K562 (cell line): ENCODE data around the gene C1QTNF8.

Experiments
- KLF16 ChIP-seq: IDR thresholded peaks from 2 replicates; pipeline ENCODE4 v1.6.1; 2016; ENCODE audit warnings: antibody characterized with exemption
- RAD21 ChIP-seq, 2 experiments: fragments of 250-450 bp in 1 of 2; fragments of 450-650 bp in 1 of 2; sonication (Bioruptor Pico) in 1 of 2; formaldehyde crosslinking in 1 of 2; IDR thresholded peaks in 1 of 2; conservative IDR thresholded peaks in 1 of 2; 2 replicates each; pipeline versions ENCODE4 v1.4.0 to v1.8.0; 2020 to 2022; ENCODE audit warnings: mild to moderate bottlenecking in 2 of 2, moderate library complexity in 1 of 2
- TF ChIP-seq, protein P1 (sequence below), 3 experiments: IDR thresholded peaks in 2 of 3; conservative IDR thresholded peaks in 1 of 3; 2 replicates each; pipeline ENCODE4 v1.5.1; 2011 to 2012; ENCODE audit warnings: low read length in 3 of 3, mild to moderate bottlenecking in 3 of 3, control low read depth in 2 of 3, improper control_type of control experiment in 1 of 3, inconsistent platforms in 1 of 3, low read depth in 1 of 3, mixed read lengths in 1 of 3, moderate library complexity in 1 of 3; ENCODE audit not compliant: insufficient read depth in 2 of 3

DNA sequence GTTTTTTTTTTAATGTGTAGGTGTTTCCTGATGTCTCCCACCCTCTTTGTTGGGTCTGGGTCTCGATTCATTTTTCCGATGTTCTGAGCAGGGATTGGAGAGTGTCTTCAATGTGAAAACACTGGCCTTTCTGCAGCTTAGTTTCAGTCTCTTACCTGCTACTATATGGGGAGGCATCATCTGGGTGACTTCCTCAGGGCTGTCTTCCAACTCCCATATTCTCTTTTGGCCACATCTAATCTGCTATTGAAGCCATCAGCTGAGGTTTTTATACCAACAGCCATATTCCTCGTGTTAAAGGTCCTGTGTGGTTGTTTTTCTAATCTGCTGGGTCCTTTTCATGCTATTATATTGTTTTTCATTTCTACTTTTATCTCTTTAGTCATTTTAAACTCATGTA is 36.7 kb downstream of the C1QTNF8 start:
- TF ChIP-seq KLF16 (no peak), RAD21 (CRISPR knock-in tag; conservative IDR thresholded peaks at IDR 0.05 in 1 of 2, IDR thresholded peaks at IDR 0.05 in 1 of 2) (no peak)
- TF ChIP-seq, protein P1, sequence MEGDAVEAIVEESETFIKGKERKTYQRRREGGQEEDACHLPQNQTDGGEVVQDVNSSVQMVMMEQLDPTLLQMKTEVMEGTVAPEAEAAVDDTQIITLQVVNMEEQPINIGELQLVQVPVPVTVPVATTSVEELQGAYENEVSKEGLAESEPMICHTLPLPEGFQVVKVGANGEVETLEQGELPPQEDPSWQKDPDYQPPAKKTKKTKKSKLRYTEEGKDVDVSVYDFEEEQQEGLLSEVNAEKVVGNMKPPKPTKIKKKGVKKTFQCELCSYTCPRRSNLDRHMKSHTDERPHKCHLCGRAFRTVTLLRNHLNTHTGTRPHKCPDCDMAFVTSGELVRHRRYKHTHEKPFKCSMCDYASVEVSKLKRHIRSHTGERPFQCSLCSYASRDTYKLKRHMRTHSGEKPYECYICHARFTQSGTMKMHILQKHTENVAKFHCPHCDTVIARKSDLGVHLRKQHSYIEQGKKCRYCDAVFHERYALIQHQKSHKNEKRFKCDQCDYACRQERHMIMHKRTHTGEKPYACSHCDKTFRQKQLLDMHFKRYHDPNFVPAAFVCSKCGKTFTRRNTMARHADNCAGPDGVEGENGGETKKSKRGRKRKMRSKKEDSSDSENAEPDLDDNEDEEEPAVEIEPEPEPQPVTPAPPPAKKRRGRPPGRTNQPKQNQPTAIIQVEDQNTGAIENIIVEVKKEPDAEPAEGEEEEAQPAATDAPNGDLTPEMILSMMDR (IDR thresholded peaks at IDR 0.05 in 2 of 3, conservative IDR thresholded peaks at IDR 0.05 in 1 of 3; ENCODE audit: insufficient read depth in 2 of 3, low read depth in 1 of 3, low read length in 3 of 3), result no peak
